ENCODE results near the gene TMEM59. TPM values are rescaled to one million over a fixed set of nuclear protein-coding genes. Genes with fewer than 3 reads are reported as not detected.

TMEM59 gene
- total and polyA plus RNA-seq, 9 donors, result 127 to 196 (median 153) TPM

DNA sequence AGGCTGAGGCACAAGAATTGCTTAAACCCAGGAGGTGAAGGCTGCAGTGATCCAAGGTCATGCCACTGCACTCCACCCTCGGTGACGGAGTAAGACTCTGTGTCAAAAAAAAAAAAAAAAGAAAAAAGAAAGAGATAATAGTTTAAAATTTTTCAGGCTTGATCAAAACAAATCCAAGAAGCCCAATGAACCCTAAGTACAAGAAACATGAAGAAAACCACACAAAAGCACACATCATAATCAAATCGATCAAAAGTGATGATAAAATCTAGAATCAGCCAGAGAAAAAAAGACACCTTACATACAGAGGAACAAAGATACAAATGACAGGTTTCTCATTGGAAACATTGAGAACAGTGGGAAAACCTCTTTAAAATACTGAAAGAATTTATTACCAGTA, 66.5 kb downstream of the TMEM59 start:
- peaks cover 8% of the 10 kb centered on the region for H3K4me1 ChIP-seq (ENCODE audit: control insufficient read depth, insufficient read depth, low read length)
- H3K27me3 ChIP-seq (ENCODE audit: control insufficient read depth, insufficient read depth, low read length), result no peaks in the 10 kb centered on the region
- no CpG with 5 or more reads among the region's 3 CpGs for WGBS (ENCODE audit: insufficient coverage)
- H3K4me3 ChIP-seq (ENCODE audit: low read length), result no peak overlapping the region
- no peaks in the 10 kb centered on the region for H3K9me3 ChIP-seq (replicated peaks; ENCODE audit: control insufficient read depth, low read depth, low read length)
- no peaks in the 10 kb centered on the region for H3K36me3 ChIP-seq (ENCODE audit: control insufficient read depth, insufficient read depth, low read length)
- H3K27ac ChIP-seq (ENCODE audit: low read length), result no peak overlapping the region
- DNase-seq, result no peak

DNA sequence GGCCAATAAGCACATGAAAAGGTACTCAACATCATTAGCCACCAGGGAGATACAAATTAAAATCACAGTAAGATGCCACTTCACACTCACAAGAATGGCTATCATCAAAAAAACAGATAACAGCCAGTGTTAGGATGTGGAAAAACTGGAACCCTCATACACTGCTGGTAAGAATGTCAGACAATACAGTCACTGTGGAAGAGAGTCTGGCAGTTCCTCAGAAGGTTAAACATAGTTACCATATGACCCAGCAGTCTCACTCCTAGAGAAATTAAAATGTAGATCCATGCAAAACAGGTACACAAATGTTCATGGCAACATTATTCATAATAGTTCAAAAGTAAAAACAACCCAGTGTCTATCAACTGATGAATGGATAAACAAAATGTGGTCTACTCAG, 68.3 kb downstream of the TMEM59 start:
- no peaks in the 10 kb centered on the region for H3K27me3 ChIP-seq (ENCODE audit: control insufficient read depth, insufficient read depth, low read length)
- H3K4me3 ChIP-seq (ENCODE audit: low read length), result no peak overlapping the region
- H3K36me3 ChIP-seq (ENCODE audit: control insufficient read depth, insufficient read depth, low read length), result no peaks in the 10 kb centered on the region
- peaks cover 8% of the 10 kb centered on the region for H3K4me1 ChIP-seq (ENCODE audit: control insufficient read depth, insufficient read depth, low read length)
- no peaks in the 10 kb centered on the region for H3K9me3 ChIP-seq (replicated peaks; ENCODE audit: control insufficient read depth, low read depth, low read length)
- H3K27ac ChIP-seq (ENCODE audit: low read length), result no peak overlapping the region
- DNase-seq, result no peak

DNA sequence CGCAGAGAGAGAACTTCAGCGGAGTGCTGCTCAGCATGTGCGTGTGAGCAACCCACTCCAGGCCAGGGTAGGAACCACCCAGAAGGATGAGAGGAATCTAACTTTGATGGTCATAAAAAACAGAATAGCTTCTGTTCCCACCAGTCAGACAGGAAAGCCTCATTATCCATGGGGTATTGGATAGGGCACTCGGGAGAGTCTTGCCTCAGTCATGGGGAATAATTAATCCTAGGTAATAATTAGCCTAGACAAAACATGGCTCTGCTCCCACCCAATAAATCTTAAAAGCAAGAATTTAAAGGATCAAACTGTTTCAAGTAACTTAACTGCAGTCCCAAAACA, 70.3 kb downstream of the TMEM59 start:
- no peak for DNase-seq
- Histone ChIP-seq H3K27ac (ENCODE audit: low read length) (no peak overlapping the region), H3K4me3 (ENCODE audit: low read length) (peak overlapping the region; percentile 8), H3K9me3 (replicated peaks; ENCODE audit: control insufficient read depth, low read depth, low read length) (no peaks in the 10 kb centered on the region), H3K27me3 (ENCODE audit: control insufficient read depth, insufficient read depth, low read length) (no peaks in the 10 kb centered on the region), H3K36me3 (ENCODE audit: control insufficient read depth, insufficient read depth, low read length) (no peaks in the 10 kb centered on the region), H3K4me1 (ENCODE audit: control insufficient read depth, insufficient read depth, low read length) (peaks cover 8% of the 10 kb centered on the region)
- 27% methylated on average over 2 of the region's 4 CpGs for WGBS (ENCODE audit: insufficient coverage)

DNA sequence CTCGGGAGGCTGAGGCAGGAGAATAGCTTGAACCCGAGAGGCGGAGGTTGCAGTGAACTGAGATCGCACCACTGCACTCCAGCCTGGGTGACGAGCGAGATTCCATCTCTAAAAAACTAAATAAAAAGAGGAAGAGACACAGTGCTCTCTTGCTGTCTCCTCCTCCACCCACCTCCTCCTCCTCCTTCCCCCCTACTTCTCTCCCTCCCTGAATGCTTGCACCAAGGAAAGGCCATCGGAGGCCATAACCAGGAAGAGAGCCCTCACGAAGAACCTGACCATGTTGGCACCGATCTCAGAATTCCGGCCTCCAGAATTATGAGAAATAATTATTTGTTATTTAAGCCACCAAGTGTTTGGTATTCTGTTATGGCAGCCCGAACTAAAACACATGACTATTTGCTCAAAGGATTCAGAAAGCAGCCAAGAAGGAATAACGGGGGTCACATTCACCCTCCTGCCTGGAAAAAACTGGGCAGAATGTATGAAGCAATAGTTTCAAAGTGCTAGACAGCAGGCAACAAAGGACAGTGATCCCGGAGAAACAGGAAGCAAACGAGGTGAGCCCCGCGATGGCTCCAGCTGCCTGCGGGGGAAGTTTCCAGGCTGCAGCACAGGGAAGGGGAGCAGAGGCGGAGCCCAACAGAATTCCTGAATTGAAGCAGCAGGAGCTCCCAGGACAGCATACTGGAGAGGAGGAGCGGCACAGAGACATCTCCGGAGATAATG, 70.8 kb downstream of the TMEM59 start:
- Histone ChIP-seq H3K4me1 (ENCODE audit: control insufficient read depth, insufficient read depth, low read length) (peaks cover 8% of the 10 kb centered on the region), H3K9me3 (replicated peaks; ENCODE audit: control insufficient read depth, low read depth, low read length) (no peaks in the 10 kb centered on the region), H3K27me3 (ENCODE audit: control insufficient read depth, insufficient read depth, low read length) (no peaks in the 10 kb centered on the region), H3K36me3 (ENCODE audit: control insufficient read depth, insufficient read depth, low read length) (no peaks in the 10 kb centered on the region), H3K4me3 (ENCODE audit: low read length) (peak overlapping the region; percentile 8), H3K27ac (ENCODE audit: low read length) (peak overlapping the region; percentile 37)
- DNase-seq, result peak; percentile 73
- WGBS (ENCODE audit: insufficient coverage), result 27% methylated on average over 12 of the region's 20 CpGs

DNA sequence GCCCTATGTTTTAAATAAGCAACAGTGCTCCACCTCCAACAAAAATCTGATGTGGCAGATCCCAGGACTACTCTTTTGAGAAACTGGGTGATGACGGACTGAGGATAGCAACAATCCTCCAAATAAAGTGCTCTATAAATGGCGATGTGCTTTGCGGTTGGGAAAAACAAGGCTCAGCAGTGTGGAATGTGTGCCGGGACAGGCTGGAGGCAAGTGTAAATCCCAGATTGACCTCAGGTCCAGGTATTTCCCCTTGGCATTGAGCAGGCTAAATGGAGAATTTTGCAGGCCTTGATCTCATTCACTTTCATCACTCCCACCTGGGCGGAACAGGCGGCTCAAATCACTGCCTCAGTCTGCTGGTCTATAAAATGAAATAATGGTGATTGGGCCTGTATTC, 71.8 kb downstream of the TMEM59 start:
- Histone ChIP-seq H3K9me3 (replicated peaks; ENCODE audit: control insufficient read depth, low read depth, low read length) (no peaks in the 10 kb centered on the region), H3K4me3 (ENCODE audit: low read length) (no peak overlapping the region), H3K27ac (ENCODE audit: low read length) (no peak overlapping the region), H3K27me3 (ENCODE audit: control insufficient read depth, insufficient read depth, low read length) (no peaks in the 10 kb centered on the region), H3K4me1 (ENCODE audit: control insufficient read depth, insufficient read depth, low read length) (peaks cover 8% of the 10 kb centered on the region), H3K36me3 (ENCODE audit: control insufficient read depth, insufficient read depth, low read length) (peaks cover 6% of the 10 kb centered on the region)
- 60% methylated on average over 1 of the region's 6 CpGs for WGBS (ENCODE audit: insufficient coverage)
- peak; percentile 11 for DNase-seq

- peaks cover 6% of the 10 kb centered on the region for H3K36me3 ChIP-seq (ENCODE audit: control insufficient read depth, insufficient read depth, low read length)
- H3K9me3 ChIP-seq (replicated peaks; ENCODE audit: control insufficient read depth, low read depth, low read length), result no peaks in the 10 kb centered on the region
- no peak overlapping the region for H3K27ac ChIP-seq (ENCODE audit: low read length)
- H3K4me1 ChIP-seq (ENCODE audit: control insufficient read depth, insufficient read depth, low read length), result peaks cover 8% of the 10 kb centered on the region
- no peaks in the 10 kb centered on the region for H3K27me3 ChIP-seq (ENCODE audit: control insufficient read depth, insufficient read depth, low read length)
- no peak overlapping the region for H3K4me3 ChIP-seq (ENCODE audit: low read length)
- 58% methylated on average over 13 of the region's 13 CpGs for WGBS (ENCODE audit: insufficient coverage)
- DNase-seq, result peak; percentile 18
Observed at GRCh38 chr1:53979712-53980450, 73.1 kb downstream of the TMEM59 start.

Other genes with a start within 250 kb of the TMEM59 start
- 11.3 TPM for gene NDC1, start 214.9 kb downstream of the TMEM59 start, total RNA-seq
- gene NDC1, start 214.9 kb downstream of the TMEM59 start, polyA plus RNA-seq (ENCODE audit: insufficient read depth in 1 of 8, insufficient read length in 8 of 8, low replicate concordance in 1 of 8), result 10 to 100 TPM in 7 of 8 donors, 1 to 10 TPM in 1; 9.3 to 16.0 (median 12.2) TPM
- 15.1 TPM for gene YIPF1, start 163.4 kb downstream of the TMEM59 start, total RNA-seq
- gene YIPF1, start 163.4 kb downstream of the TMEM59 start, polyA plus RNA-seq (ENCODE audit: insufficient read depth in 1 of 8, insufficient read length in 8 of 8, low replicate concordance in 1 of 8), result 10 to 100 TPM; 12.4 to 18.0 (median 15.3) TPM
- gene DIO1, start 159.0 kb downstream of the TMEM59 start, total RNA-seq, result not detected
- under 1 TPM in 5 of 8 donors, not detected in 3; 0.10 to 0.31 (median 0.15) TPM for gene DIO1, start 159.0 kb downstream of the TMEM59 start, polyA plus RNA-seq (ENCODE audit: insufficient read depth in 1 of 8, insufficient read length in 8 of 8, low replicate concordance in 1 of 8)
- gene IFT25, start 107.5 kb downstream of the TMEM59 start, total RNA-seq, result 23.8 TPM
- 10 to 100 TPM; 22.4 to 30.3 (median 25.8) TPM for gene IFT25, start 107.5 kb downstream of the TMEM59 start, polyA plus RNA-seq (ENCODE audit: insufficient read depth in 1 of 8, insufficient read length in 8 of 8, low replicate concordance in 1 of 8)
- gene LRRC42, start 106.9 kb downstream of the TMEM59 start, total RNA-seq, result 19.3 TPM
- 10 to 100 TPM; 21.1 to 30.2 (median 24.2) TPM for gene LRRC42, start 106.9 kb downstream of the TMEM59 start, polyA plus RNA-seq (ENCODE audit: insufficient read depth in 1 of 8, insufficient read length in 8 of 8, low replicate concordance in 1 of 8)
- not detected for gene LDLRAD1, start 35.0 kb downstream of the TMEM59 start, total RNA-seq
- under 1 TPM in 1 of 8 donors, not detected in 7; 0.30 TPM for gene LDLRAD1, start 35.0 kb downstream of the TMEM59 start, polyA plus RNA-seq (ENCODE audit: insufficient read depth in 1 of 8, insufficient read length in 8 of 8, low replicate concordance in 1 of 8)
- 5.0 TPM for gene TCEANC2, start 404 bp upstream of the TMEM59 start, total RNA-seq
- gene TCEANC2, start 404 bp upstream of the TMEM59 start, polyA plus RNA-seq (ENCODE audit: insufficient read depth in 1 of 8, insufficient read length in 8 of 8, low replicate concordance in 1 of 8), result 1 to 10 TPM; 4.0 to 6.2 (median 4.8) TPM
- not detected for gene CDCP2, start 99.8 kb upstream of the TMEM59 start, total RNA-seq
- gene CDCP2, start 99.8 kb upstream of the TMEM59 start, polyA plus RNA-seq (ENCODE audit: insufficient read depth in 1 of 8, insufficient read length in 8 of 8, low replicate concordance in 1 of 8), result under 1 TPM in 2 of 8 donors, not detected in 6; 0.13 to 0.16 TPM
- gene CYB5RL, start 146.8 kb upstream of the TMEM59 start, total RNA-seq, result 5.6 TPM
- 1 to 10 TPM; 4.5 to 8.0 (median 5.5) TPM for gene CYB5RL, start 146.8 kb upstream of the TMEM59 start, polyA plus RNA-seq (ENCODE audit: insufficient read depth in 1 of 8, insufficient read length in 8 of 8, low replicate concordance in 1 of 8)
- gene MRPL37, start 147.0 kb upstream of the TMEM59 start, total RNA-seq, result 45.0 TPM
- gene MRPL37, start 147.0 kb upstream of the TMEM59 start, polyA plus RNA-seq (ENCODE audit: insufficient read depth in 1 of 8, insufficient read length in 8 of 8, low replicate concordance in 1 of 8), result 10 to 100 TPM; 59.3 to 70.2 (median 62.9) TPM

All from muscle of leg (tissue), 11 donors.